ENCODE data around the gene WWTR1.

The WWTR1 gene

GRCh38 chr3:149701206-149701976, 43.6 kb upstream of the WWTR1 start:
- TF ChIP-seq CTCF (IDR thresholded peaks at IDR 0.05; ENCODE audit: low read length, missing control alignments) = no peak
- no peak overlapping the region for H3K4me3 ChIP-seq (replicated peaks; ENCODE audit: low read depth, low read length)
- no peak for DNase-seq (ENCODE audit: low read depth)

- no peak for TF ChIP-seq CTCF (IDR thresholded peaks at IDR 0.05; ENCODE audit: low read length, missing control alignments)
- no peak overlapping the region for H3K4me3 ChIP-seq (replicated peaks; ENCODE audit: low read depth, low read length)
- DNase-seq (ENCODE audit: low read depth) = no peak
Measured at GRCh38 chr3:149688122-149688757, 30.4 kb upstream of the WWTR1 start.

GRCh38 chr3:149686996-149687395, 29.2 kb upstream of the WWTR1 start:
- no peak for DNase-seq (ENCODE audit: low read depth)
- H3K4me3 ChIP-seq (replicated peaks; ENCODE audit: low read depth, low read length) = no peak overlapping the region
- TF ChIP-seq CTCF (IDR thresholded peaks at IDR 0.05; ENCODE audit: low read length, missing control alignments) = no peak

- no peak for DNase-seq (ENCODE audit: low read depth)
- TF ChIP-seq CTCF (IDR thresholded peaks at IDR 0.05; ENCODE audit: low read length, missing control alignments) = no peak
- no peak overlapping the region for H3K4me3 ChIP-seq (replicated peaks; ENCODE audit: low read depth, low read length)
Measured at GRCh38 chr3:149678351-149678950, 20.6 kb upstream of the WWTR1 start.

GRCh38 chr3:149673393-149673792, 15.6 kb upstream of the WWTR1 start:
- no peak overlapping the region for H3K4me3 ChIP-seq (replicated peaks; ENCODE audit: low read depth, low read length)
- no peak for TF ChIP-seq CTCF (IDR thresholded peaks at IDR 0.05; ENCODE audit: low read length, missing control alignments)
- no peak for DNase-seq (ENCODE audit: low read depth)

GRCh38 chr3:149670742-149671492, 13.1 kb upstream of the WWTR1 start:
- TF ChIP-seq CTCF (IDR thresholded peaks at IDR 0.05; ENCODE audit: low read length, missing control alignments) = no peak
- no peak overlapping the region for H3K4me3 ChIP-seq (replicated peaks; ENCODE audit: low read depth, low read length)
- no peak for DNase-seq (ENCODE audit: low read depth)

Measured in fibroblast of pulmonary artery (primary cell).